ENCODE results near the gene IRAK2.
"Not testable (repeated sequence)": the region's sequence is repeated elsewhere in the genome, so short reads cannot be mapped to it uniquely, and the experiment has no call there.

Gene IRAK2

GRCh38 chr3:10259798-10260197 lies 95.1 kb downstream of the IRAK2 start:
- no peak for DNase-seq

DNA sequence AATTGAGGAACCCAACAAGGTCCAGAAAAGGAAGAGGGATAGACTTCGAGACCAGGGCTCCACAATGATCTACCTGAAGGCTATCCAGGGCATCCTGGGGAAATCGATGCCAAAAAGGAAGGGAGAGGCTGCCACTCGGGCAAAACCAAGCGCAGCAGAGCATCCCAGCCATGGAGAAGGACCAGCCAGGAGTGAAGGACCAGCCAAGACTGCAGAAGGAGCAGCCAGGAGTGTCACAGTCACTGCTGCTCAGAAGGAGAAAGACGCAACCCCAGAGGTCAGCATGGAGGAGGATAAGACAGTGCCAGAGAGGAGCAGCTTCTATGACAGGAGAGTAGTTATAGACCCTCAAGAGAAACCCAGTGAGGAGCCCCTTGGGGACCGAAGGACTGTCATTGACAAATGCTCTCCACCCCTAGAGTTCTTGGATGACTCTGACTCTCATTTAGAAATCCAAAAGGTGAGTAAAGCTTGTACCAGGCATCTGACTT lies 95.5 kb downstream of the IRAK2 start:
- no peak for DNase-seq

- DNase-seq: no peak
These were observed 97.3 kb downstream of the IRAK2 start for GRCh38 chr3:10262027-10262426.

DNA sequence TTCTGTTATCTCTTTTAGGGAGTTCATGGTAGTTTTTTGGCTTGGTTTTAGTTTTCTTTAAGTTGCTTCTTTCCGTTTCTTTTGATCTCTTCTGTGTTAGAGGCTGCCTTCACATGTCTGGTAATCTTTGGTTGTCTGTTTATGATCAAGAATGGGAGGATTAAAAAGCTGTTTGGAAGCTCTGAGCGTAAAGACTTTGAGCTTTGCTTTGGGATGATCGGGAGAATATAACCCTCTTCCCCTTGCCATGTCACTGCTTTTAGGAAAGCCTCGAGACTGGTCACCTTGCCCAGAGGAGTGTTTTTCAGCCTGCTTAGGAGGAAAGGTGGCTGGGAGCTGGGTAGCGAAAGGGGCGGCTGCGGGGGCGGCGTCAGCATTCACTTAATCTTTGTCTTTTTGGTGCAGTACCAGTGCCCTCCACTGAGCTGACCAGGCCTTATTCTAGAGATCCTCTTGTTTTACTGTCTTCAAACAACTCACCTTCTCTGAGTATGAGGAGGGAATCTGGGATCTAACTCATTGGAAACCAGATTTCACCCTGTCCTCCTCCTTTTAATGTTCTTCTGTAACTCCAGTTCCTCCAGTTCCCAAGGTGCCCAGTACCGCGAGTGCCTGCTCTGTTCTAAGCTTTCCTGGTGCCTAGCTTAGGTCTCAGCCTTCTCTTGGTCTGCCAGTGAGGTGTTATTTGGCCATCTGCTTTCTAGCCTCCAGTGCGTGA lies 99.1 kb downstream of the IRAK2 start:
- DNase-seq: no peak

DNA sequence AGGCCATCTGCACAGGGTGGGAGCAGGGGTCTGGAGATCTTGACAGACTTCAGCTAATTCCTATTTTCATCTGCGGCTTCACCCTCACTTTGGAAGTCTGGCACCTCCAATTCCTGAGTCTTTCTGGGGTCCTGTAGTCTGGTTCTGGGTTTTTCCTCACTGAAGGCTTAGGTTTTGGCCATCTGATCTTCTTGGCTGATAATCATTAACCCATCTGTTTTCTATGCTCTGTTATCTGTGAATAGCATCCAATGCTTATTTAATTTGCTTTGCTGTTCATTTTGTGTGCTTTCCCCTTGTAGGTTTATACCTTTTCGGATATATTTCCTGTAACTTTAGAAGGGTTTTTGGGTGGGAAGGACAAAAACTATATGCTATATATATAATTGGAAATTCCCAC lies 101.1 kb downstream of the IRAK2 start:
- DNase-seq: no peak

DNA sequence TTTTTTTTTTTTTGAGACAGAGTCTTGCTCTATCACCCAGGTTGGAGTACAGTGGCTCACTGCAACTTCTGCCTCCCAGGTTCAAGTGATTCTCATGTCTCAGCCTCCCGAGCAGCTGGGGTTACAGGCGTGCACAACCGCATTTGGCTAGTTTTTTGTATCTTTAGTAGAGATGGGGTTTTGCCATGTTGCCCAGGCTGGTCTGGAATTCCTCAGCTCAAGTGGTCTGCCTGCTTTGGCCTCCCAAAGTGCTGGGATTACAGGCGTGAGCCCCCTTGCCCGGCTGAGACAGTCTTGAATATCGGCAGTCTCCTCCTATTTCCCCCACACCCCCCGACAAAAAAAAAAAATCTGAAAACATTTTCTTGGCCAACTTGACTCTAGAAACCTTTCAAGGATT lies 102.2 kb downstream of the IRAK2 start:
- DNase-seq: not testable (repeated sequence)

DNA sequence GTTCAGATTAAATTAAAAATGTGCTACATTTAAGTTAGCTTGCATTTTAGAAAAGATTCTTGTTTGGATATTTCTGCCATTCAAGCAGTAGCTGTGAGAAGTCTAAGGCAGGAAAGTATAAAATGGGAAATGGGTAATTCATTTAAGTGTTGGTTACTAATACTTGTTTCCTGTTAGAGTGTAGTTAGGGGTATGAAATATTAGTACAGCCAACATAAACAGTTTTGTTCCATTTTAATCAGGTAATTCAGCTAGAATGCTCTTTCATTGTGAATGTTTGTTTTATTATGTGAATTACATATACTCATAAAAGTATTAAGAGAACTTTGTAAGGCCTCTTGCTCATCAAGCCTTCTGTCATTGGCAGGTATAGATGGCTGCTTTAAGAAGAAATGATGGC lies 103.4 kb downstream of the IRAK2 start:
- no peak for DNase-seq

DNA sequence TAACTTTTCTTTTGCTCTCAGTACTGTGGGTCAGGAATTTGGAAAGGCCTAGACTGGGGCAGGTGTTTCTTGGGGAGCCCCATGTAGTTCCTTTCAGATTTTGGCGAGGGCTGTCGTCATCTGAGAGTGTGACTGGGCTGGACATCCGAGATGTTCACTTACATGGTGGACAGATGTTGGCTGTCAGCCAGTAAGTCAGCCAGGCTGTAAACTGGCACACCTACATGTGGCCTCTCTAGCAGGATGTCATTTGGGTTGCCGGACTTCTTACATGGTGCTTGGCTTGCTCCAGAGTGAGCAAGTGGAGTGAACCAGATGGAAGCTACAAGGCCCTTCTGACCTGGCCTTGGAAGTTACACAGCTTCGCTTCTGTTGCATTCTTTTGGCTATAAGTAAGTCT lies 104.2 kb downstream of the IRAK2 start:
- no peak for DNase-seq

- DNase-seq: no peak
These were observed 104.7 kb downstream of the IRAK2 start for GRCh38 chr3:10269443-10269842.

DNA sequence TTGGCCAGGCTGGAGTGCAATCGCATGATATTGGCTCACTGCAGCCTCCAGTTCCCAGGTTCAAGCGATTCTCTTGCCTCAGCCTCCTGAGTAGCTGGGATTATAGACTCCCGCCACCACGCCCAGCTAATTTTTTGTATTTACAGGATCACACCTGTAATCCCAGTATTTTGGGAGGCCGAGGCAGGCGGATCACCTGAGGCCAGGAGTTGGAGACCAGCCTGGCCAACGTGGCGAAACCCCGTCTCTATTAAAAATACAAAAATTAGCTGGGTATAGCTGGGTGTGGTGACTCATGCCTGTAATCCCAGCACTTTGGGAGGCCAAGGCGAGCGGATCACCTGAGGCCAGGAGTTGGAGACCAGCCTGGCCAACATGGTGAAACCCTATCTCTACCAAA lies 107.8 kb downstream of the IRAK2 start:
- not testable (repeated sequence) for DNase-seq

GRCh38 chr3:10272977-10273376 lies 108.3 kb downstream of the IRAK2 start:
- no peak for DNase-seq

GRCh38 chr3:10273702-10274305 lies 109.1 kb downstream of the IRAK2 start:
- no peak for DNase-seq

GRCh38 chr3:10274601-10275000 lies 109.9 kb downstream of the IRAK2 start:
- DNase-seq: no peak

GRCh38 chr3:10277115-10277625 lies 112.5 kb downstream of the IRAK2 start:
- DNase-seq: no peak

GRCh38 chr3:10278501-10278900 lies 113.8 kb downstream of the IRAK2 start:
- no peak for DNase-seq

DNA sequence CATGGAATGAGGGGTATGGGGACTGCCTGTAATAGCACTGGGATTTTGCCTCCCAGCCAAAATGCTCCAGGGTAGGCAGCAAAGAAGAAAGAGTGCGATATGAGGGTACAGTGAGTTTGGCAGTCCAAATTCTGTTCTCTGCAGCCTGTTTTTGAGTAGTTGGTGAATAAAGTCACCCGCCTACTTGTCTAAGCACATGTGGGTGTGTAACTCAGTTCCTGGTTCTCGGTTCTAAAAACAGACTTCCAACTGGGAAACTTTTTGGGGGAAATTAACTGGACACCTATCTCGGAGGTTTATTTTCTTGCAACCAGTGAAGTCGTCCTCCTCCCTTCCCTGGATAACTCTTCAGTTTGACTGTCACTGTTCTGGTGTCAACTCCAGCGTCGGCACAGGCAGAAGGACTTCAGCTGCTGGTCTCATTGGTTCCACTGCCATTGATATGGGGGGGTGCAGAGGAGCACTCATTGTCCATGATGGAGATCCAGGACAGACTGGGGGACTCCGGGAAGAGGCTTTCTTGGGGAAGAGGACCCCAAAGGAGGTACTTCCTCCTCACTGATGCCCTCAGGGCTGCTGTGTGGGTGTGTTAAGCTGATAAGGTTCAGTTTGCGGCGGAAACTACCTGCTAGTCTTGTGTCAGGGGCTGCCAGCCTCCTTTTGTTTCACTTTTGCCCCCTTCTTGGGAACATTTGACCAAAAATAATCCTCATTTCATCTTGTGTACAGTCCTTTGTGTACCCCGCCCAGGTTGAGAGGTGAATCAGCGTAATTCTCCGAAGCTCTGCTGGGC lies 114.9 kb downstream of the IRAK2 start:
- DNase-seq: no peak

GRCh38 chr3:10280177-10280529 lies 115.4 kb downstream of the IRAK2 start:
- no peak for DNase-seq

DNA sequence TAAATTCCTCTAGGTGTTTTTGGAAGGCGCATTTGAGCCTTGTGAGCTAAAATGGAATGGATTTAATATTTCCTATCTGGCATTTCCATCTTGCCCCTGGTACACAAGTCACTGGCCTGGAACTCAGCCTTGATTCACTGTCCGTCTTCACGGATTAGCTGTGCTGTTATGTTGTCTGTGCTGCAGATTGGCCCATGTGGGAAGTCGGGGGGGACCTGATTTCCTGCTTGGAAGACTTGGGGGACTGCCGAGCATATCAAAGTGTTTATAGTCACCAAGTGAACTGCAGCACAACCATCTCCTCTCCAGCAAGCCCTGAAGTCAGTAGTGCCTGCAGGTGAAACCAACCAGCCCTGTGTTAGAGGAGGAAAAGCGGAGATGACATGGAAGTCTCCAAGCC lies 115.9 kb downstream of the IRAK2 start:
- DNase-seq: no peak

- no peak for DNase-seq
These were observed 117.2 kb downstream of the IRAK2 start for GRCh38 chr3:10281951-10282350.

DNA sequence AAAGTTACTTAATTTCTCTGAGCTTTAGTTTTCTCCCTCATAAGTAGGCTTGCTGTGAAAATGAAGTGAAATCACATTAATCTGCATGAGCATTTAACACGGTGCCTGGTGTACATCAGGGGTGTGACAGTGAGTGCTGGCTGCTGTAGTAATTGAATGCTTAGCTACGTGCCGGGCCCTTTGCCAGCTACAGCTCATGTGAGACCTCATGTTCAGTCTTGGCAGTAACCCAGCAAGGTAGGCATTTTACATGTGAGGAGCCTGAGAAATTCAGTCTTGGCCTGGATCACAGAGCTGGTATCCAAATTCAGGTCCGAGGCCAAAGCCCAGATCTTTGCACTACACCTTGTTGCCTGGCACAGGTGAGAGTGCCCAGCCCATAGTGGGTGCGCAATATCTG lies 118.9 kb downstream of the IRAK2 start:
- DNase-seq: peak; percentile 48

DNA sequence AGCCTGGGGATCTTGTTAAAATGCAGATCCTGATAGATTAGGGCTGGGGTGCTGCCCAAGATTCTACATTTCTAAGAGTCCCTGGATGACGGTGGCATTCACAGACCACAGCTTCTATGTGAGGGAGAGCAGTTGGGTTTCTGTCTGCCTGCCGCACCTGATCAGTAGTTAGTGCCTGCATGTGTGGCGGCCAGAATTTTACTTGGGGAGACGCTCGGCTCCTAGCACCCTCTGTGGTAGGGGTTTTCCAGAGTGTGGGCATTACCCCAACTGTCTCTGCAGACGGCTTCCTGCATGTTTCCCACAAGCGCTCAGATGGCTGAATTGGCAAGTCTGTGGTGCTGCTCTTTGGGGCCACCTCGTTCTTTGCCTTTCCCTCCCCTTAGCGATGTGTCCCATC lies 119.8 kb downstream of the IRAK2 start:
- DNase-seq: no peak

DNA sequence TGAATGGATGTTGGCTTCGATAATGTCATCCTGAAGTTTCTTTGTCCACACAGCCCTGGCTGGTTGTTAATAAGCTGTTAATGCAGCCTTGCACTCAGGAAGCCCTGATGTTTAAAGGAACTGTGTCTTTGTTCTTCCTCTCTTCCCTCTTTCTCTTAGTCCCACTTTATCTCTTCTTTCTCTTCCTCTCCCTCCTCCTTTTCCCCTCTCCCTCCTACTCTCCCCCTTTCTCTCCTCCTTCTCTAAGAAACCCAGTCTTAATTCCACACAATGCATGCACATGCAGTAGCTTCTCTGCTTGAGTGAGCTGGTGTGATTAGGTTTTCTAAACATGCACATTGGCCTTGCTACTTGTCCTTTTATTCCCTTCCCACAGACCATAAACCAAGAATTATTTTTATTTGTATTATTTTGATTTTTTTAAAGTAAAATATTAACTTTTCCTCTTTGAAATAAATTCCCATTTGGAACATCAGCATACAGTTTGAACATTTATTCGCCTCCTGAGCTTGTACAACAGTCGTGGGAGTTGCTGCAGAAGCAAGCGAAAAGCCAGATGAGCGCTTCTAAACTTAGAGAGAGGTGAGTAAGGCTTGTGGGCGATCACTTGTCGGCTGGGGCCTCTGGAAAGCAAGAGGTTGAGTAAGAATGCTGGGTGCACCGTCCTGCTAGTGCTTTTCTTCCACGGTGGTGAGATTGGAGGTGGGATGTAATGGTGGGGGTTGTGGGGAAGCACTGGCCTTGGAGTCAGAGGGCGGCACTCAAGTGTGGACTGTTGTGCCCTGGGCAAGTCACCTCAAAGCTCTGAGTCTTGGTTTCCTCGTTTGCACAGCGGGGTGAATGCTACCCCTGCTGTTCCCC lies 120.8 kb downstream of the IRAK2 start:
- DNase-seq: no peak

GRCh38 chr3:10286133-10286524 lies 121.4 kb downstream of the IRAK2 start:
- DNase-seq: no peak

All from NCI-H1092 treated with DMSO at 0.1 percent for 48 hours (cell line).